AG09319 (cell line): Measurements from ENCODE around the gene DENND2C.

ENCODE experiments used
- DNase-seq: peaks from one replicate; pipeline ENCODE4 v3.0.0-alpha.2; 2010; ENCODE audit warnings: low read depth; ENCODE audit errors: extremely low read depth
- TF ChIP-seq, protein P1 (sequence below): IDR thresholded peaks from 2 replicates; pipeline ENCODE4 v1.5.1; 2011; ENCODE audit warnings: low read depth, mild to moderate bottlenecking, inconsistent platforms, low read length, moderate library complexity

DENND2C gene

DNA sequence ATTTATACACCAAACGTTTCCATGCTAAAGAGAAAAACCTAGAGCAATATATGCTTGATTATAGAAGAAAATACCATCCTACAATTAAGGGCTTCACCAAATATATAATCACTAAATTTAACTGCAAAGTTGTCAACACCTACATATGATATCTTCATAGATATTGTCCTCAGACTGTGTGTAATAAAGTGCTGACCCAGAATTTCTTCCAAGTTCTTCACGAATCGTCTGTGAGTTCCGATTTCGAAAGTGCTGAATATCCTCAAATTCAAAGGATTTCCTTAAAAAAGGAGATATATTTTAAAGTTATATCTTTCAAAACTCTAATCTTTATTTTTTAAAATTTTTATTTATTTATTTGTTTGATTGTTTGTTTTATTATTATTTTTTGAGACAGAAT is 46.5 kb downstream of the DENND2C start:
- TF ChIP-seq, protein P1, sequence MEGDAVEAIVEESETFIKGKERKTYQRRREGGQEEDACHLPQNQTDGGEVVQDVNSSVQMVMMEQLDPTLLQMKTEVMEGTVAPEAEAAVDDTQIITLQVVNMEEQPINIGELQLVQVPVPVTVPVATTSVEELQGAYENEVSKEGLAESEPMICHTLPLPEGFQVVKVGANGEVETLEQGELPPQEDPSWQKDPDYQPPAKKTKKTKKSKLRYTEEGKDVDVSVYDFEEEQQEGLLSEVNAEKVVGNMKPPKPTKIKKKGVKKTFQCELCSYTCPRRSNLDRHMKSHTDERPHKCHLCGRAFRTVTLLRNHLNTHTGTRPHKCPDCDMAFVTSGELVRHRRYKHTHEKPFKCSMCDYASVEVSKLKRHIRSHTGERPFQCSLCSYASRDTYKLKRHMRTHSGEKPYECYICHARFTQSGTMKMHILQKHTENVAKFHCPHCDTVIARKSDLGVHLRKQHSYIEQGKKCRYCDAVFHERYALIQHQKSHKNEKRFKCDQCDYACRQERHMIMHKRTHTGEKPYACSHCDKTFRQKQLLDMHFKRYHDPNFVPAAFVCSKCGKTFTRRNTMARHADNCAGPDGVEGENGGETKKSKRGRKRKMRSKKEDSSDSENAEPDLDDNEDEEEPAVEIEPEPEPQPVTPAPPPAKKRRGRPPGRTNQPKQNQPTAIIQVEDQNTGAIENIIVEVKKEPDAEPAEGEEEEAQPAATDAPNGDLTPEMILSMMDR: no peak
- no peak for DNase-seq

DNA sequence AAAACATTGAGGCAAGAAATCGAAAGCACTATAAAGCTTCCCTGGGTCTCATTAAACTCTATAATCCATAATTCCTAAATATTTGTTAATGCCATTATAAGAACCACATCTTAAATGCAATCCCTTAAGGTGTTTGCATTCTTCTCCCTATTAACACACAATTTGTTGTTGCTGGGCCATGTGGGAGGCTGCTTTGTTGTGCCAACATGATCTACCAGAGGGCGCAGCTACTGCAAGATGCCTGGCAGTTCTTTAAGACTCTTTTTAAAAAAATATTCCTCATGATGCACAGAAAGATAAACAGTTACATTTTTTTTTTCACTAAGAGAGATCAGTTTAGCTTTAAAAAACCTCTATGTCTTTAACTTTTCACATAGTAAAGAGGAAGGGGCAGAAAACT is 49.4 kb downstream of the DENND2C start:
- TF ChIP-seq, protein P1: no peak
- no peak for DNase-seq

DNA sequence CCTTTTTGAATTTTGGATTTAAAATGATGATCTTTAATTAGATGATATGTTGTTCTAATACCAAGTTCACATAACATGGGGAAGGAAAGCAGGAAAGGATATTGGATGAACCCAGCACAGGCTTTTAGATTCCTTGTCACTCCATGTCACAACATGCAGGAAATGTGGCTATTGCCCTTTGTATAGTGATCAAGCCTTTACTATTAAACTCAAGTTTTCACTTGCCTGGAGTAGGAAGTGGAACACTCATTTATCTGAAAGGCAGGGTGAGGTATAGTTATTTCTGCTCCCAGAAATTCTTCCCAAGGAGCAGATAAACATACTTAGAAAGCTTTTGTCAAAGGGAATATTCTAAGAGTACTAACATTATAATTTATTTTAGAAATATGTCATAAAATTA is 51.2 kb downstream of the DENND2C start:
- no peak for DNase-seq
- TF ChIP-seq, protein P1: no peak

DNA sequence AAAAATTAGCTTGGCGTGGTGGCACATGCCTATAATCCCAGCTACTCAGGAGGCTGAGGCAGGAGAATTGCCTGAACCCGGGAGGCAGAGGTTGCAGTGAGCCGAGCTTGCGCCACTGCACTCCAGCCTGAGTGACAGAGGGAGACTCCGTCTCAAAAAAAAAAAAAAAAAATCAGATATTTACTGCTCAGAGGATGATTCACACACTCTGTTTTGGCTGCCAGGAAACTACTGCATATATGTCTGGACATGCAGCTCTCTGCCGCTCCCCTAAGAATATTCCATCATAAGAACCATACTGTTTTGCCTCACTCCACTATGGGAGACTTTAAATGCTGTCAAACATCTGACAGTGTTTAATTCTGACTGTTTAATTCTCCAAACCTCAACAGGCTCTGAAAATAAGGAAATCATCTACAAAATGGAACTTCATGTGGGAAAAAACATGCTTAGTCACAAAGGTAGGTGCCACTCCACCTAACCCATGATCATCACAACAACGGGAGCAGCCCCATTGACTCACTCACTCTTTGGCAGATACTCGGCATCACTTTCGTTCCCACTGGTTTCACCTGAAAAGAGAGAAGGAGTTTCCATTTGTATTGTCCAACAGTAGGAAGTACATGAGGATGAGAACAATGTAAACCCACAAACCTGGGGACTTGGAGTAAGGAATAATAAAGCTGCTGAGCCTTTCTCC is 59.2 kb downstream of the DENND2C start:
- TF ChIP-seq, protein P1: no peak
- no peak for DNase-seq

DNA sequence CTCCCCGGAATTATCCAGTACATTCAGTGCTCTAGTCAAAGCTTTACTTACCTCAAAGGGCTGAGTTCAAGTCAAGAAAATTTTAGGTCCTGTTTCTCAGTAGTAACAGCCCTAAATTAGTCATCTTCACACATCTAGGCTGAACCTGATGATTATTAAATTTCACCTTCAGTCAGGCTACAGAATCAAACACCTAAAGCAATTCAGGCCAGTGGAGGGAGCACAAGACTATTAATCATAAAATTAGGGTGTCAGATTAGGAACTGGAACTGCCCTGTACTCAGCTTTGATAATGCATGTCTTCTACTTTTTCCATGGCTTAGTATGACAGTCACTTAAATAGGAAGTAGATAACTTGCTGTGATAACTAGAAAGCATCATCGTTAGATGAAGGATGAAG is 60.0 kb downstream of the DENND2C start:
- TF ChIP-seq, protein P1: no peak
- no peak for DNase-seq

DNA sequence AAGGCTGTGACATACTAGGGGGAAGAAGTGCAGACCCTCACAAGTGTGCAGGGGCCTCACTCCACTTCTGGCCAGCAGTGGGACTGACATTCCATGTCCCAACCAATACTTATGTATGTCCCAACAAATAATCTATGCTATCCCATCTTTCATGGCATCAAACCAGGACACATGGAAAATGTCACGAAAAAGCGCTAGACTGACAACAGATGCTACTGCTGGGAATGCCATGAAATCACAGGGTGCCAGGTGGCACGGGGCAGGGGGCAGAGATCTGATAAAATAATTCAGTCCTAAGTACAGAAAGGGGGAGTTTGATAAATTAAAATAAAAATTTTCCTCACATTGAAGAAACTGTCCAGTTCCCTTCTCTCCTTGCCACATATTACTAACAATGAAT is 60.8 kb downstream of the DENND2C start:
- TF ChIP-seq, protein P1: no peak
- no peak for DNase-seq

DNA sequence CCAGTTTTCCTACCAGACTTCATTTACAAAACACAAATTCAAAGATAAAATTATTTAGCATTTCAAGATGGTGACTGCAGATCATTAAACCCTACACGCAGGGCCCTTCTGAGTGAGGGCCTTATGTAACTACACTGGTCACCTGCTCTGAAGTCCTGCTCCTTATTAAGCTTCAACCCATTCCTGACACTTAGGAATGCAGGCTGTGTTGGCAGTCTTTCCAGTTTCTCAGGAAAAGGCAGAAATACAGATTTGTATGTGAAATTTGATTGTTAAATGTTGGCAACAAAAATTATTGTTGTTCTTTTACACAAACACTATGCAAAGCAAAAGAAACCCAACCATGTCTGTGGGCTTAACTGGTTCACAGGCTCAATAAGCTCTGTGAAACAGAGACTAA is 62.6 kb downstream of the DENND2C start:
- DNase-seq: no peak
- TF ChIP-seq, protein P1: no peak
